Osteoblast (primary cell): ENCODE results near the gene CCDC92. TPM values are rescaled to one million over a fixed set of nuclear protein-coding genes. Genes with fewer than 3 reads are reported as not detected.

Experiments used
- DNase-seq: peaks from one replicate; pipeline ENCODE4 v3.0.0; 2011; ENCODE audit warnings: low spot score, mixed read lengths; ENCODE audit not compliant: insufficient read length; ENCODE audit errors: missing footprints
- H2AFZ ChIP-seq: 2 replicates; pipeline ENCODE4 v1.6.0; 2011; ENCODE audit warnings: mild to moderate bottlenecking, low read length
- H3K27ac ChIP-seq: 2 replicates; pipeline ENCODE4 v1.5.1; 2011; ENCODE audit warnings: mild to moderate bottlenecking, low read depth, low read length, moderate library complexity
- H3K27me3 ChIP-seq: 2 replicates; pipeline ENCODE4 v1.6.0; 2012; ENCODE audit warnings: mild to moderate bottlenecking, control low read depth, inconsistent platforms, low read length, moderate library complexity; ENCODE audit not compliant: insufficient read depth
- H3K36me3 ChIP-seq: 2 replicates; pipeline ENCODE4 v1.5.1; 2011; ENCODE audit warnings: mild to moderate bottlenecking, low read length, control low read depth, moderate library complexity; ENCODE audit not compliant: insufficient read depth
- H3K4me1 ChIP-seq: 2 replicates; pipeline ENCODE4 v1.5.1; 2011; ENCODE audit warnings: mild to moderate bottlenecking, low read length, control low read depth, moderate library complexity; ENCODE audit not compliant: insufficient read depth
- H3K4me2 ChIP-seq: 2 replicates; pipeline ENCODE4 v1.6.0; 2011; ENCODE audit warnings: mild to moderate bottlenecking, low read length; ENCODE audit not compliant: insufficient read depth
- H3K4me3 ChIP-seq: fragments of 200-600 bp; sonication (generic); 3 replicates; pipeline ENCODE4 v1.5.1; 2012; ENCODE audit warnings: mild to moderate bottlenecking, low read length, inconsistent platforms; ENCODE audit not compliant: insufficient read depth
- H3K79me2 ChIP-seq: 2 replicates; pipeline ENCODE4 v1.6.0; 2012; ENCODE audit warnings: mild to moderate bottlenecking, low read length, control low read depth, inconsistent platforms; ENCODE audit not compliant: insufficient read depth
- H3K9me3 ChIP-seq: 2 replicates; pipeline ENCODE4 v1.5.1; 2011; ENCODE audit warnings: low read depth, low read length, control low read depth
- H4K20me1 ChIP-seq: 2 replicates; pipeline ENCODE4 v1.6.0; 2012; ENCODE audit warnings: mild to moderate bottlenecking, low read length, control low read depth; ENCODE audit not compliant: insufficient read depth
- total RNA-seq: library from RNA; depleted of rRNA; stranded (reverse); fragments of >200 nt; gene quantifications from 2 replicates; pipeline ENCODE4 v1.2.3, GENCODE V29; 2012
- TF ChIP-seq, protein P1 (sequence below): IDR thresholded peaks from 2 replicates; pipeline ENCODE4 v1.5.1; 2011; ENCODE audit warnings: mild to moderate bottlenecking, low read depth, low read length, moderate library complexity; ENCODE audit errors: extremely low read depth

The CCDC92 gene
- total RNA-seq, 1 donor: 25.7 TPM

DNA sequence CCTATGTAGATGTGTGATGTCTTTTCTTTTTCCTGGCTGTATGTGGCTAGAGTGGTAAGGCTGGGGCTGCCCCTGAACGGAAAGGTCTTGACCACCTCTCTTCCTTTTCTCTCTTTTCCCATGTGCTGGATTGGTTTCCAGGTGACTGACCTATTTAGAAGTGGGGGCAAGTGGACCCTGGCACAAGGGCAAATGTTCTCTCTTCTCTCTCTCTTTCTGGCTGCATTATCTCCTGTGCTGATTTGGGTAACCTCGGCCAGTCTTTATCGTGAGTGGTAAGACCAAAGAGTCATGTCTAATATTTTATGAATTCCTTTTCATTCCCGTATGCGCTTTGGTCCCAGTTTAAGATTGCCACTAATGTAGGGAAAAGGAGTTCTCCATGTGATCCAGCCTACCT, 16.5 kb upstream of the CCDC92 start:
- H4K20me1 ChIP-seq: peaks cover 9% of the 10 kb centered on the region
- TF ChIP-seq, protein P1, sequence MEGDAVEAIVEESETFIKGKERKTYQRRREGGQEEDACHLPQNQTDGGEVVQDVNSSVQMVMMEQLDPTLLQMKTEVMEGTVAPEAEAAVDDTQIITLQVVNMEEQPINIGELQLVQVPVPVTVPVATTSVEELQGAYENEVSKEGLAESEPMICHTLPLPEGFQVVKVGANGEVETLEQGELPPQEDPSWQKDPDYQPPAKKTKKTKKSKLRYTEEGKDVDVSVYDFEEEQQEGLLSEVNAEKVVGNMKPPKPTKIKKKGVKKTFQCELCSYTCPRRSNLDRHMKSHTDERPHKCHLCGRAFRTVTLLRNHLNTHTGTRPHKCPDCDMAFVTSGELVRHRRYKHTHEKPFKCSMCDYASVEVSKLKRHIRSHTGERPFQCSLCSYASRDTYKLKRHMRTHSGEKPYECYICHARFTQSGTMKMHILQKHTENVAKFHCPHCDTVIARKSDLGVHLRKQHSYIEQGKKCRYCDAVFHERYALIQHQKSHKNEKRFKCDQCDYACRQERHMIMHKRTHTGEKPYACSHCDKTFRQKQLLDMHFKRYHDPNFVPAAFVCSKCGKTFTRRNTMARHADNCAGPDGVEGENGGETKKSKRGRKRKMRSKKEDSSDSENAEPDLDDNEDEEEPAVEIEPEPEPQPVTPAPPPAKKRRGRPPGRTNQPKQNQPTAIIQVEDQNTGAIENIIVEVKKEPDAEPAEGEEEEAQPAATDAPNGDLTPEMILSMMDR: no peak
- H3K4me2 ChIP-seq: no peak overlapping the region
- DNase-seq: no peak
- no peak overlapping the region for H2AFZ ChIP-seq
- peaks cover 10% of the 10 kb centered on the region for H3K36me3 ChIP-seq
- peaks cover 47% of the 10 kb centered on the region for H3K4me1 ChIP-seq
- no peaks in the 10 kb centered on the region for H3K9me3 ChIP-seq
- no peak overlapping the region for H3K4me3 ChIP-seq
- no peaks in the 10 kb centered on the region for H3K27me3 ChIP-seq
- peaks cover 42% of the 10 kb centered on the region for H3K79me2 ChIP-seq
- no peak overlapping the region for H3K27ac ChIP-seq

DNA sequence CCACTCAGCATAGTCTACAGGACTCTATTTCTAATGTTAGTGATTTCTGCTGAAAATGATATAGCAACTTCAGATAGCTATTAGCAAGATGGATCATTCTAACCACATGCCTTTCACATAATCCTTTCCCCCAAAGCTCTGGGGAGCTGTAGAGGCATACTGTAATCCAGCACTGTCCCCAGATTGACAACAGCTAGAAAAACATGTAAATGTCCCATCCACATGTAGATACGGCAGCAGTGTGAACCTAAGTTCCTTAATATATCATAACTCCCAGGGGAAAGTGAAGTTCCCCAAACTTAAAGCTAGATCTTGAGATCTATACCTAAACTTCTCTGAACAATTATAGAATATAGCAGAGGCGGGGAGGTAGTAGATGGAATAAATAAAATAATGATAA, 14.4 kb upstream of the CCDC92 start:
- Histone ChIP-seq H3K27ac (peak overlapping the region; percentile 41), H2AFZ (no peak overlapping the region), H3K4me1 (peaks cover 41% of the 10 kb centered on the region), H3K4me2 (no peak overlapping the region), H3K9me3 (no peaks in the 10 kb centered on the region), H3K27me3 (no peaks in the 10 kb centered on the region), H4K20me1 (peaks cover 10% of the 10 kb centered on the region), H3K4me3 (no peak overlapping the region), H3K79me2 (peaks cover 48% of the 10 kb centered on the region), H3K36me3 (peaks cover 5% of the 10 kb centered on the region)
- TF ChIP-seq, protein P1: no peak
- no peak for DNase-seq

GRCh38 chr12:123986374-123986965, 13.8 kb upstream of the CCDC92 start:
- peaks cover 12% of the 10 kb centered on the region for H4K20me1 ChIP-seq
- H3K27me3 ChIP-seq: no peaks in the 10 kb centered on the region
- H2AFZ ChIP-seq: peak overlapping the region; percentile 24
- H3K4me3 ChIP-seq: no peak overlapping the region
- H3K4me2 ChIP-seq: no peak overlapping the region
- peaks cover 52% of the 10 kb centered on the region for H3K79me2 ChIP-seq
- no peak for DNase-seq
- H3K4me1 ChIP-seq: peaks cover 35% of the 10 kb centered on the region
- peaks cover 5% of the 10 kb centered on the region for H3K36me3 ChIP-seq
- H3K9me3 ChIP-seq: no peaks in the 10 kb centered on the region
- H3K27ac ChIP-seq: peak overlapping the region; percentile 41
- TF ChIP-seq, protein P1: no peak

DNA sequence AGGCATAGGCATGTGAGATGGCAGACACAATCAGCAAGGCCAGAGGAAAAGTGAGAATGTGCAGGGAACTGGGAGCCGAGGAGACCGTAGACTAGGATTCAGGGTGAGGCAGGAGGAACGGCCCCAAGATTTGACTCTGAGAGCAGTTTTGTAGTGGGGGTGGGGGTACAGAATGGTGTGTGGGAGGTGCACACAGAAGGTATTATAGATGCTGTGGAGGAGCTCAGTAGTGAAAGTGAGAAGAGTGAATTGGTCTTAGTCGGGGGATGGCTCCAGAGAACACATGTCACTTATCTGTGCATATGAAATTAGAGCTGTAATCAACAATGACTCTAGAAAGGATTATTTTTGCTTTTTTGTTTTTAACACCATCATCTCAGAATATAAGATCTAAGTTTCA, 12.3 kb upstream of the CCDC92 start:
- H3K27ac ChIP-seq: no peak overlapping the region
- H3K4me1 ChIP-seq: peaks cover 19% of the 10 kb centered on the region
- no peak overlapping the region for H3K4me3 ChIP-seq
- H3K9me3 ChIP-seq: no peaks in the 10 kb centered on the region
- TF ChIP-seq, protein P1: no peak
- no peak for DNase-seq
- H2AFZ ChIP-seq: no peak overlapping the region
- H3K27me3 ChIP-seq: no peaks in the 10 kb centered on the region
- H4K20me1 ChIP-seq: peaks cover 11% of the 10 kb centered on the region
- H3K36me3 ChIP-seq: peaks cover 5% of the 10 kb centered on the region
- H3K79me2 ChIP-seq: peaks cover 60% of the 10 kb centered on the region
- H3K4me2 ChIP-seq: no peak overlapping the region
